KMS-11 (cell line): ENCODE results near the gene SETBP1.
A peak's percentile ranks its signal among the peaks of the same experiment; 100 is the strongest.

Experiments
- H2AFZ ChIP-seq: fragments of 200-600 bp; sonication (generic); 2 replicates; pipeline ENCODE4 v1.6.1; 2016; ENCODE audit warnings: antibody characterized with exemption, mixed run types, low read depth
- H3K27ac ChIP-seq: fragments of 200-600 bp; sonication (generic); 2 replicates; pipeline ENCODE4 v1.6.1; 2016; ENCODE audit warnings: mild to moderate bottlenecking, mixed run types
- H3K27me3 ChIP-seq: fragments of 200-600 bp; sonication (generic); 2 replicates; pipeline ENCODE4 v1.6.1; 2017; ENCODE audit warnings: mild to moderate bottlenecking, low read depth, mixed run types, moderate library complexity; ENCODE audit not compliant: insufficient read depth
- H3K36me3 ChIP-seq: fragments of 200-600 bp; sonication (generic); 2 replicates; pipeline ENCODE4 v1.6.1; 2017; ENCODE audit warnings: mild to moderate bottlenecking, mixed run types; ENCODE audit not compliant: insufficient read depth
- H3K4me1 ChIP-seq: fragments of 200-600 bp; sonication (generic); 2 replicates; pipeline ENCODE4 v1.6.1; 2016; ENCODE audit warnings: mild to moderate bottlenecking, low read depth, mixed run types; ENCODE audit not compliant: poor library complexity, severe bottlenecking
- H3K4me2 ChIP-seq: fragments of 200-600 bp; sonication (generic); 2 replicates; pipeline ENCODE4 v1.7.0; 2016; ENCODE audit warnings: mild to moderate bottlenecking, mixed run types
- H3K4me3 ChIP-seq: fragments of 200-600 bp; sonication (generic); IDR thresholded peaks from 2 replicates; pipeline ENCODE4 v1.6.1; 2017; ENCODE audit warnings: low read depth, low read length, mixed read lengths; ENCODE audit not compliant: insufficient read depth
- H3K79me2 ChIP-seq: fragments of 200-600 bp; sonication (generic); 2 replicates; pipeline ENCODE4 v1.6.1; 2016; ENCODE audit warnings: low read depth, mixed run types; ENCODE audit not compliant: insufficient read depth
- H3K9ac ChIP-seq: fragments of 200-600 bp; sonication (generic); 2 replicates; pipeline ENCODE4 v1.6.1; 2016; ENCODE audit warnings: mild to moderate bottlenecking, mixed run types
- H4K20me1 ChIP-seq: fragments of 200-600 bp; sonication (generic); 2 replicates; pipeline ENCODE4 v1.6.1; 2016; ENCODE audit warnings: mild to moderate bottlenecking, mixed run types; ENCODE audit not compliant: insufficient read depth
- CTCF ChIP-seq: fragments of 200-600 bp; sonication (generic); conservative IDR thresholded peaks from 2 replicates; pipeline ENCODE4 v1.6.1; 2017; ENCODE audit warnings: low read depth, mild to moderate bottlenecking, antibody characterized with exemption, low read length, moderate library complexity, mixed read lengths

The SETBP1 gene

DNA sequence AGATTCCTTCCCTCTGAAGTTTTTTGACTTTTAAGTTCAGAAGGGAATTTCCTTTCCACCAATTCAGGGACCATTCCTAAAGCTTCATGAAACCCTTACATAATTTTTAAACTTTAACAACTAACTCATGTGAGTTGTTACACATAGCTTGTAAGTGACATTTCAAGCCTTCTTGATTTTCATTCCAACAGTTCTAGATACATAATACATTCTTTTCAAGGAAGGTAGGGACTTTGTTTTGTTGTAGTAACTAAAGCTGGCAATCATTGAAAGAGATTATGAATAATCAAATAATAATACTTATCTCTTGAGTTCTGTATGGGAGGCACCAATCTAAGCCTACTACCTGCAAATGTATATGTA is 45.4 kb downstream of the SETBP1 start:
- H2AFZ ChIP-seq = no peak overlapping the region
- H3K27ac ChIP-seq = peak overlapping the region; percentile 77
- H3K9ac ChIP-seq = peak overlapping the region; percentile 25; the same call in 1 of the 2 replicates
- H3K79me2 ChIP-seq = peaks cover 81% of the 10 kb centered on the region
- H3K27me3 ChIP-seq = no peaks in the 10 kb centered on the region
- H3K4me1 ChIP-seq = peaks cover 100% of the 10 kb centered on the region
- H3K4me3 ChIP-seq = no peak overlapping the region
- H4K20me1 ChIP-seq = no peaks in the 10 kb centered on the region
- H3K4me2 ChIP-seq = peak overlapping the region; percentile 73
- no peak for TF ChIP-seq CTCF
- H3K36me3 ChIP-seq = no peaks in the 10 kb centered on the region

GRCh38 chr18:44727291-44727690 is 46.6 kb downstream of the SETBP1 start:
- no peaks in the 10 kb centered on the region for H3K27me3 ChIP-seq
- H3K4me1 ChIP-seq = peaks cover 100% of the 10 kb centered on the region
- H3K4me3 ChIP-seq = no peak overlapping the region
- no peaks in the 10 kb centered on the region for H3K36me3 ChIP-seq
- no peaks in the 10 kb centered on the region for H4K20me1 ChIP-seq
- H3K9ac ChIP-seq = peak overlapping the region; percentile 25; the same call in 1 of the 2 replicates
- peak overlapping the region; percentile 77; the same call in 1 of the 2 replicates for H3K27ac ChIP-seq
- no peak overlapping the region for H2AFZ ChIP-seq
- H3K79me2 ChIP-seq = peaks cover 81% of the 10 kb centered on the region
- H3K4me2 ChIP-seq = peak overlapping the region; percentile 73
- TF ChIP-seq CTCF = no peak

- Histone ChIP-seq H3K4me3 (no peak overlapping the region), H3K4me2 (peak overlapping the region; percentile 73), H3K4me1 (peaks cover 100% of the 10 kb centered on the region), H2AFZ (no peak overlapping the region), H3K79me2 (peaks cover 80% of the 10 kb centered on the region), H4K20me1 (no peaks in the 10 kb centered on the region), H3K36me3 (no peaks in the 10 kb centered on the region), H3K27ac (peak overlapping the region; percentile 77), H3K27me3 (no peaks in the 10 kb centered on the region), H3K9ac (peak overlapping the region; percentile 36; the same call in 1 of the 2 replicates)
- no peak for TF ChIP-seq CTCF
Observed at GRCh38 chr18:44729631-44730101, 49.0 kb downstream of the SETBP1 start.

DNA sequence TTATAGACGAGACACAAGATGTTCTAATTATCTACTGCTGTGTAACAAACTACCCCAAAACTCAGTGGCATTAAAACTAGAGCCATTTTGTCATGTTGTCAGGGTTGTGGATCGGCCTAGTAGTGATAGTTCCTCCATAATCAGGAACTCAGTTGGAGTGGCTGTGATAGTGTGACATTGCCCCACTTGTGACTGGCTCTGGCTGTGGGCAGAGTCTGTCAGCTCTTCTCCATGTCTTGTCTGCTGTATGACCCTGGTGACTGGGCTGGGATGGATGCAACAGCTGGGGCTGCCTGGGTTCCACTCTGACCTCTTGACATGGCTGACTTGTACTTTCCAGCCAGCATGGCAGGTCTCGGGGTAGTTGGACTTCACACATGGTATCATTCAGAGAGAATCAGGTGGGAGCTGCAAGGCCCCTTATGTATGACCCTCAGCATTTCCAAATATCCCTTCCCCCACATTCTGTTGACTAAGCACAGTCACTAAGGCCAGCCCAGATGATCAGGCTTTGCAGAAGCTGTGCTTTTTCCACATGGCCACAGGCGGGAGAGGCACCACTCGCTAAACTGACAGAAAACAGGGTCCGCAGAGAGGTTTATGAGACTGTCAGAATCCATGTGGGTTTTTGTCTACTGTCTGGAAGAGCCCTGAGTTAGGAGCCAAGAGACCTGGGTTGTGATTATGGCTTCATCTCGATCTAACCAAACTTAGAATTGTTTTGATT is 50.3 kb downstream of the SETBP1 start:
- Histone ChIP-seq H3K27ac (peak overlapping the region; percentile 77), H3K79me2 (peaks cover 85% of the 10 kb centered on the region)
- no peak for TF ChIP-seq CTCF

More for the DNA sequence above, 50.3 kb downstream of the SETBP1 start:
- Histone ChIP-seq H3K27me3 (no peaks in the 10 kb centered on the region), H2AFZ (no peak overlapping the region), H3K4me2 (peak overlapping the region; percentile 73), H4K20me1 (no peaks in the 10 kb centered on the region), H3K9ac (peak overlapping the region; percentile 36; the same call in 1 of the 2 replicates), H3K4me1 (peaks cover 100% of the 10 kb centered on the region), H3K4me3 (no peak overlapping the region), H3K36me3 (no peaks in the 10 kb centered on the region)
